MM.1S (cell line): ENCODE measurements around the gene PXMP2.

Experiments used
- DNase-seq: peaks from one replicate; pipeline ENCODE4 v3.0.0-alpha.2; 2015
- H2AFZ ChIP-seq: fragments of 300-600 bp; sonication (generic); 2 replicates; pipeline ENCODE4 v1.6.0; 2016; ENCODE audit warnings: antibody characterized with exemption, low read length
- H3F3A ChIP-seq: fragments of 300-600 bp; sonication (generic); 2 replicates; pipeline ENCODE4 v1.6.1; 2016; ENCODE audit warnings: mild to moderate bottlenecking, antibody characterized with exemption, low read length, moderate library complexity, mixed read lengths; ENCODE audit not compliant: insufficient read depth
- H3K27ac ChIP-seq: fragments of 300-600 bp; sonication (generic); 2 replicates; pipeline ENCODE4 v1.5.1; 2016; ENCODE audit warnings: mild to moderate bottlenecking, low read length
- H3K27me3 ChIP-seq: fragments of 300-600 bp; sonication (generic); replicated peaks from 2 replicates; pipeline ENCODE4 v1.6.0; 2016; ENCODE audit warnings: low read length; ENCODE audit not compliant: insufficient read depth
- H3K36me3 ChIP-seq: fragments of 300-600 bp; sonication (generic); replicated peaks from 2 replicates; pipeline ENCODE4 v1.6.1; 2016; ENCODE audit warnings: mild to moderate bottlenecking, low read length, mixed read lengths; ENCODE audit not compliant: insufficient read depth
- H3K4me1 ChIP-seq: fragments of 300-600 bp; sonication (generic); 2 replicates; pipeline ENCODE4 v1.6.1; 2016; ENCODE audit warnings: low read length, mixed read lengths
- H3K4me2 ChIP-seq: fragments of 300-600 bp; sonication (generic); 2 replicates; pipeline ENCODE4 v1.6.0; 2016; ENCODE audit warnings: low read depth, low read length
- H3K4me3 ChIP-seq: fragments of 300-600 bp; sonication (generic); 2 replicates; pipeline ENCODE4 v1.5.1; 2016; ENCODE audit warnings: low read length, mixed read lengths
- H3K79me2 ChIP-seq: fragments of 300-600 bp; sonication (generic); 2 replicates; pipeline ENCODE4 v1.6.1; 2016; ENCODE audit warnings: mixed run types, low read length, mixed read lengths
- H3K9ac ChIP-seq: fragments of 300-600 bp; sonication (generic); 2 replicates; pipeline ENCODE4 v1.6.1; 2016; ENCODE audit warnings: low read length, mixed read lengths
- H3K9me2 ChIP-seq: fragments of 300-600 bp; sonication (generic); replicated peaks from 2 replicates; pipeline ENCODE4 v1.6.1; 2016; ENCODE audit warnings: mild to moderate bottlenecking, low read length, mixed read lengths; ENCODE audit not compliant: insufficient read depth
- H3K9me3 ChIP-seq: fragments of 300-600 bp; sonication (generic); replicated peaks from 2 replicates; pipeline ENCODE4 v1.6.1; 2016; ENCODE audit warnings: mild to moderate bottlenecking, low read length, mixed read lengths; ENCODE audit not compliant: insufficient read depth
- H4K20me1 ChIP-seq: fragments of 300-600 bp; sonication (generic); 2 replicates; pipeline ENCODE4 v1.6.1; 2016; ENCODE audit warnings: mild to moderate bottlenecking, low read length, moderate library complexity, mixed read lengths; ENCODE audit not compliant: insufficient read depth
- CTCF ChIP-seq: fragments of 300-600 bp; sonication (generic); IDR thresholded peaks from 2 replicates; pipeline ENCODE4 v1.5.1; 2016; ENCODE audit warnings: antibody characterized with exemption, low read length, mixed read lengths
- EZH2 ChIP-seq: fragments of 300-600 bp; sonication (generic); optimal IDR thresholded peaks from 2 replicates; pipeline ENCODE3; 2017; ENCODE audit warnings: low read depth, mild to moderate bottlenecking, antibody characterized with exemption, low read length, mixed read lengths
- EZH2phosphoT487 ChIP-seq: fragments of 300-600 bp; sonication (generic); IDR thresholded peaks from 2 replicates; pipeline ENCODE4 v1.6.1; 2018; ENCODE audit warnings: antibody characterized with exemption, low read length

PXMP2 gene

GRCh38 chr12:132672116-132672515, 15.3 kb upstream of the PXMP2 start:
- Histone ChIP-seq H3K9ac (no peak overlapping the region), H3K27ac (no peak overlapping the region)

GRCh38 chr12:132672678-132673077, 14.7 kb upstream of the PXMP2 start:
- TF ChIP-seq CTCF = no peak
- no peak for TF ChIP-seq EZH2
- no peak for TF ChIP-seq EZH2phosphoT487
- H3K27ac ChIP-seq = no peak overlapping the region

More at GRCh38 chr12:132672116-132672515, 15.3 kb upstream of the PXMP2 start:
- no peak for DNase-seq
- Histone ChIP-seq H3K79me2 (no peaks in the 10 kb centered on the region), H3K4me2 (no peak overlapping the region), H3K27me3 (no peaks in the 10 kb centered on the region), H3K9me2 (no peaks in the 10 kb centered on the region), H3K4me3 (no peak overlapping the region), H3F3A (no peaks in the 10 kb centered on the region), H3K36me3 (no peaks in the 10 kb centered on the region), H2AFZ (no peak overlapping the region), H4K20me1 (no peaks in the 10 kb centered on the region), H3K9me3 (no peaks in the 10 kb centered on the region), H3K4me1 (no peaks in the 10 kb centered on the region)
- no peak for TF ChIP-seq CTCF
- no peak for TF ChIP-seq EZH2phosphoT487
- TF ChIP-seq EZH2 = no peak

GRCh38 chr12:132673288-132674179, 13.9 kb upstream of the PXMP2 start:
- Histone ChIP-seq H3K4me3 (no peak overlapping the region), H3K9ac (no peak overlapping the region), H3K27me3 (no peaks in the 10 kb centered on the region), H3K9me3 (no peaks in the 10 kb centered on the region), H3K79me2 (no peaks in the 10 kb centered on the region), H3K9me2 (no peaks in the 10 kb centered on the region), H3K27ac (no peak overlapping the region), H3K4me1 (no peaks in the 10 kb centered on the region), H3K36me3 (no peaks in the 10 kb centered on the region), H4K20me1 (no peaks in the 10 kb centered on the region), H3K4me2 (no peak overlapping the region), H3F3A (no peaks in the 10 kb centered on the region), H2AFZ (no peak overlapping the region)
- TF ChIP-seq EZH2phosphoT487 (no peak), EZH2 (no peak), CTCF (no peak)
- no peak for DNase-seq

More at GRCh38 chr12:132672678-132673077, 14.7 kb upstream of the PXMP2 start:
- H4K20me1 ChIP-seq = no peaks in the 10 kb centered on the region
- H3K9me2 ChIP-seq = no peaks in the 10 kb centered on the region
- no peaks in the 10 kb centered on the region for H3F3A ChIP-seq
- DNase-seq = no peak
- no peaks in the 10 kb centered on the region for H3K79me2 ChIP-seq
- H3K4me3 ChIP-seq = no peak overlapping the region
- H2AFZ ChIP-seq = no peak overlapping the region
- H3K9me3 ChIP-seq = no peaks in the 10 kb centered on the region
- no peak overlapping the region for H3K9ac ChIP-seq
- H3K4me2 ChIP-seq = no peak overlapping the region
- H3K27me3 ChIP-seq = no peaks in the 10 kb centered on the region
- H3K4me1 ChIP-seq = no peaks in the 10 kb centered on the region
- H3K36me3 ChIP-seq = no peaks in the 10 kb centered on the region
